ENCODE measurements around the gene CD72.
"Not testable (repeated sequence)": the region's sequence is repeated elsewhere in the genome, so short reads cannot be mapped to it uniquely, and the experiment has no call there.

Gene CD72

GRCh38 chr9:35616681-35617459 is 1.3 kb downstream of the CD72 start:
- in situ Hi-C loops (cut with MboI; ENCODE audit: low sequenced_read_pairs), result no loop called here

- in situ Hi-C loops (cut with MboI; ENCODE audit: low sequenced_read_pairs), result no loop called here
These were observed 2.1 kb downstream of the CD72 start for GRCh38 chr9:35615981-35616680.

- in situ Hi-C loops (cut with MboI; ENCODE audit: low sequenced_read_pairs), result no loop called here
These were observed 5.4 kb downstream of the CD72 start for GRCh38 chr9:35612843-35613242.

GRCh38 chr9:35612066-35612465 is 6.1 kb downstream of the CD72 start:
- in situ Hi-C loops (cut with MboI; ENCODE audit: low sequenced_read_pairs), result not testable (repeated sequence)

GRCh38 chr9:35611230-35611797 is 6.9 kb downstream of the CD72 start:
- in situ Hi-C loops (cut with MboI; ENCODE audit: low sequenced_read_pairs), result no loop called here

GRCh38 chr9:35609820-35610163 is 8.4 kb downstream of the CD72 start:
- in situ Hi-C loops (cut with MboI; ENCODE audit: low sequenced_read_pairs), result no loop called here

GRCh38 chr9:35609001-35609819 is 9.0 kb downstream of the CD72 start:
- in situ Hi-C loops (cut with MboI; ENCODE audit: low sequenced_read_pairs), result no loop called here

GRCh38 chr9:35608221-35608620 is 10.0 kb downstream of the CD72 start:
- in situ Hi-C loops (cut with MboI; ENCODE audit: low sequenced_read_pairs), result no loop called here

GRCh38 chr9:35606726-35607125 is 11.5 kb downstream of the CD72 start:
- in situ Hi-C loops (cut with MboI; ENCODE audit: low sequenced_read_pairs), result no loop called here

- in situ Hi-C loops (cut with MboI; ENCODE audit: low sequenced_read_pairs), result no loop called here
These were observed 12.1 kb downstream of the CD72 start for GRCh38 chr9:35606138-35606504.

- in situ Hi-C loops (cut with MboI; ENCODE audit: low sequenced_read_pairs), result no loop called here
These were observed 12.7 kb downstream of the CD72 start for GRCh38 chr9:35605351-35606137.

GRCh38 chr9:35604578-35605350 is 13.4 kb downstream of the CD72 start, which contains the start of gene TESK1:
TESK1 (plus strand) TSS chr9:35605262; CDS start chr9:35605620, 358 bp downstream.
- in situ Hi-C loops (cut with MboI; ENCODE audit: low sequenced_read_pairs), result no loop called here

- in situ Hi-C loops (cut with MboI; ENCODE audit: low sequenced_read_pairs), result no loop called here
These were observed 14.1 kb downstream of the CD72 start for GRCh38 chr9:35603986-35604577.

GRCh38 chr9:35603506-35603985 is 14.7 kb downstream of the CD72 start:
- in situ Hi-C loops (cut with MboI; ENCODE audit: low sequenced_read_pairs), result no loop called here

GRCh38 chr9:35599763-35600604 is 18.2 kb downstream of the CD72 start:
- in situ Hi-C loops (cut with MboI; ENCODE audit: low sequenced_read_pairs), result no loop called here

GRCh38 chr9:35598866-35599590 is 19.2 kb downstream of the CD72 start:
- in situ Hi-C loops (cut with MboI; ENCODE audit: low sequenced_read_pairs), result no loop called here

- in situ Hi-C loops (cut with MboI; ENCODE audit: low sequenced_read_pairs), result not testable (repeated sequence)
These were observed 21.3 kb downstream of the CD72 start for GRCh38 chr9:35596907-35597306.

GRCh38 chr9:35594471-35594870 is 23.7 kb downstream of the CD72 start:
- in situ Hi-C loops (cut with MboI; ENCODE audit: low sequenced_read_pairs), result no loop called here

All from HL-60/S4 treated with phorbol 12-myristate 13-acetate at 8.2 ng/mL for 4 days and 3 days (cell line).